Measurements from ENCODE around the gene AMIGO3.
"Not testable (repeated sequence)": the region's sequence is repeated elsewhere in the genome, so short reads cannot be mapped to it uniquely, and the experiment has no call there.

AMIGO3 gene

GRCh38 chr3:49712631-49713317 lies 6.7 kb downstream of the AMIGO3 start:
- DNase-seq (ENCODE audit: extremely low read depth in 1 of 2, low read depth in 1 of 2) = no peak

GRCh38 chr3:49712166-49712565 lies 7.3 kb downstream of the AMIGO3 start:
- no peak for DNase-seq (ENCODE audit: extremely low read depth in 1 of 2, low read depth in 1 of 2)

GRCh38 chr3:49711489-49711888 lies 8.0 kb downstream of the AMIGO3 start:
- DNase-seq (ENCODE audit: extremely low read depth in 1 of 2, low read depth in 1 of 2) = no peak

GRCh38 chr3:49709852-49710251 lies 9.6 kb downstream of the AMIGO3 start:
- DNase-seq (ENCODE audit: extremely low read depth in 1 of 2, low read depth in 1 of 2) = no peak

- no peak for DNase-seq (ENCODE audit: extremely low read depth in 1 of 2, low read depth in 1 of 2)
Observed at GRCh38 chr3:49707113-49707480, 12.4 kb downstream of the AMIGO3 start.

- DNase-seq (ENCODE audit: extremely low read depth in 1 of 2, low read depth in 1 of 2) = no peak
Observed at GRCh38 chr3:49706456-49707112, 12.9 kb downstream of the AMIGO3 start.

GRCh38 chr3:49705390-49705960 lies 14.0 kb downstream of the AMIGO3 start:
- DNase-seq (ENCODE audit: extremely low read depth in 1 of 2, low read depth in 1 of 2) = no peak

- no peak for DNase-seq (ENCODE audit: extremely low read depth in 1 of 2, low read depth in 1 of 2)
Observed at GRCh38 chr3:49704629-49705028, 14.9 kb downstream of the AMIGO3 start.

- DNase-seq (ENCODE audit: extremely low read depth in 1 of 2, low read depth in 1 of 2) = no peak
Observed at GRCh38 chr3:49703956-49704355, 15.5 kb downstream of the AMIGO3 start.

GRCh38 chr3:49703443-49703927 lies 16.0 kb downstream of the AMIGO3 start:
- DNase-seq (ENCODE audit: extremely low read depth in 1 of 2, low read depth in 1 of 2) = no peak

- DNase-seq (ENCODE audit: extremely low read depth in 1 of 2, low read depth in 1 of 2) = no peak
Observed at GRCh38 chr3:49702672-49703071, 16.8 kb downstream of the AMIGO3 start.

GRCh38 chr3:49701388-49702077 lies 18.0 kb downstream of the AMIGO3 start:
- no peak for DNase-seq (ENCODE audit: extremely low read depth in 1 of 2, low read depth in 1 of 2)

- no peak for DNase-seq (ENCODE audit: extremely low read depth in 1 of 2, low read depth in 1 of 2)
Observed at GRCh38 chr3:49700453-49701128, 18.9 kb downstream of the AMIGO3 start.

GRCh38 chr3:49700014-49700413 lies 19.5 kb downstream of the AMIGO3 start:
- DNase-seq (ENCODE audit: extremely low read depth in 1 of 2, low read depth in 1 of 2) = no peak

GRCh38 chr3:49699281-49699979 lies 20.1 kb downstream of the AMIGO3 start:
- no peak for DNase-seq (ENCODE audit: extremely low read depth in 1 of 2, low read depth in 1 of 2)

GRCh38 chr3:49695350-49696015 lies 24.0 kb downstream of the AMIGO3 start:
- not testable (repeated sequence) for DNase-seq (ENCODE audit: extremely low read depth in 1 of 2, low read depth in 1 of 2)

- not testable (repeated sequence) for DNase-seq (ENCODE audit: extremely low read depth in 1 of 2, low read depth in 1 of 2)
Observed at GRCh38 chr3:49694409-49695070, 24.9 kb downstream of the AMIGO3 start.

- DNase-seq (ENCODE audit: extremely low read depth in 1 of 2, low read depth in 1 of 2) = not testable (repeated sequence)
Observed at GRCh38 chr3:49691481-49691880, 28.0 kb downstream of the AMIGO3 start.

GRCh38 chr3:49690856-49691255 lies 28.6 kb downstream of the AMIGO3 start:
- DNase-seq (ENCODE audit: extremely low read depth in 1 of 2, low read depth in 1 of 2) = not testable (repeated sequence)

Data from stimulated activated CD8-positive, alpha-beta memory T cell treated with anti-CD3 and anti-CD28 coated beads, Interleukin-7, amount 100 ng/mL, for 48 hours (primary cell).